Measurements from ENCODE around the gene TUBG1.

DNA sequence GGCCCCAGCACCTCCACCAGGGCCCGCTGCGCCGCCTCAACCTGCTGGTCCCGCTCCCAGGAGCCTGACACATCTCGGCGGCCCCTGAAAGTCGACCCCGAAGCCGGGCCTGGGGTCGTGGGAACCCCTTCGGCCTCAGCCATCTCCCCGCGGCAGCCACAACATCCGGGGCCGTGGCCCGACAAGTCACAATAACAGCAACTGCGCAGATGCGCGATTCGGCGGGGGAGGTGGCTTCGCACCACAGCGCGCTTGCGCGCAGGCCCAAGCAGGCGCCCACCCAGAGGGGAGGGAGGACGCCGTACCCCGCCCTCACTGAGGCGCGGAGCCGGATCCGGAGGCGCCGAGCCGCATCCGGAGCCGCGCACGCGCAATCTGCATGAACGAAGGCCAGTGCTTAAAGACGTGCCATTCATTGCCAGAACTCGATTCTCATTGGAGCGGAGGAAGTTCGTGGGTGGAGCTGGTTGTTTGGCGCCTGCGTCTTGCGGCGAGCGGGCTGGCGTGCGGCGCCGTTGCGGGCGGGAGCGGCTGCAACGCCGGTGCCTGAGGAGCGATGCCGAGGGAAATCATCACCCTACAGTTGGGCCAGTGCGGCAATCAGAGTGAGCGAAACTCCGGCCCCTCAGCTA, at the start of gene TUBG1, which contains the start of gene RETREG3:
- TF ChIP-seq, protein P1, sequence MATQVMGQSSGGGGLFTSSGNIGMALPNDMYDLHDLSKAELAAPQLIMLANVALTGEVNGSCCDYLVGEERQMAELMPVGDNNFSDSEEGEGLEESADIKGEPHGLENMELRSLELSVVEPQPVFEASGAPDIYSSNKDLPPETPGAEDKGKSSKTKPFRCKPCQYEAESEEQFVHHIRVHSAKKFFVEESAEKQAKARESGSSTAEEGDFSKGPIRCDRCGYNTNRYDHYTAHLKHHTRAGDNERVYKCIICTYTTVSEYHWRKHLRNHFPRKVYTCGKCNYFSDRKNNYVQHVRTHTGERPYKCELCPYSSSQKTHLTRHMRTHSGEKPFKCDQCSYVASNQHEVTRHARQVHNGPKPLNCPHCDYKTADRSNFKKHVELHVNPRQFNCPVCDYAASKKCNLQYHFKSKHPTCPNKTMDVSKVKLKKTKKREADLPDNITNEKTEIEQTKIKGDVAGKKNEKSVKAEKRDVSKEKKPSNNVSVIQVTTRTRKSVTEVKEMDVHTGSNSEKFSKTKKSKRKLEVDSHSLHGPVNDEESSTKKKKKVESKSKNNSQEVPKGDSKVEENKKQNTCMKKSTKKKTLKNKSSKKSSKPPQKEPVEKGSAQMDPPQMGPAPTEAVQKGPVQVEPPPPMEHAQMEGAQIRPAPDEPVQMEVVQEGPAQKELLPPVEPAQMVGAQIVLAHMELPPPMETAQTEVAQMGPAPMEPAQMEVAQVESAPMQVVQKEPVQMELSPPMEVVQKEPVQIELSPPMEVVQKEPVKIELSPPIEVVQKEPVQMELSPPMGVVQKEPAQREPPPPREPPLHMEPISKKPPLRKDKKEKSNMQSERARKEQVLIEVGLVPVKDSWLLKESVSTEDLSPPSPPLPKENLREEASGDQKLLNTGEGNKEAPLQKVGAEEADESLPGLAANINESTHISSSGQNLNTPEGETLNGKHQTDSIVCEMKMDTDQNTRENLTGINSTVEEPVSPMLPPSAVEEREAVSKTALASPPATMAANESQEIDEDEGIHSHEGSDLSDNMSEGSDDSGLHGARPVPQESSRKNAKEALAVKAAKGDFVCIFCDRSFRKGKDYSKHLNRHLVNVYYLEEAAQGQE (IDR thresholded peaks at IDR 0.05), result peak; percentile 67
- TF ChIP-seq, protein P2, sequence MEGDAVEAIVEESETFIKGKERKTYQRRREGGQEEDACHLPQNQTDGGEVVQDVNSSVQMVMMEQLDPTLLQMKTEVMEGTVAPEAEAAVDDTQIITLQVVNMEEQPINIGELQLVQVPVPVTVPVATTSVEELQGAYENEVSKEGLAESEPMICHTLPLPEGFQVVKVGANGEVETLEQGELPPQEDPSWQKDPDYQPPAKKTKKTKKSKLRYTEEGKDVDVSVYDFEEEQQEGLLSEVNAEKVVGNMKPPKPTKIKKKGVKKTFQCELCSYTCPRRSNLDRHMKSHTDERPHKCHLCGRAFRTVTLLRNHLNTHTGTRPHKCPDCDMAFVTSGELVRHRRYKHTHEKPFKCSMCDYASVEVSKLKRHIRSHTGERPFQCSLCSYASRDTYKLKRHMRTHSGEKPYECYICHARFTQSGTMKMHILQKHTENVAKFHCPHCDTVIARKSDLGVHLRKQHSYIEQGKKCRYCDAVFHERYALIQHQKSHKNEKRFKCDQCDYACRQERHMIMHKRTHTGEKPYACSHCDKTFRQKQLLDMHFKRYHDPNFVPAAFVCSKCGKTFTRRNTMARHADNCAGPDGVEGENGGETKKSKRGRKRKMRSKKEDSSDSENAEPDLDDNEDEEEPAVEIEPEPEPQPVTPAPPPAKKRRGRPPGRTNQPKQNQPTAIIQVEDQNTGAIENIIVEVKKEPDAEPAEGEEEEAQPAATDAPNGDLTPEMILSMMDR (IDR thresholded peaks at IDR 0.05; ENCODE audit: low read depth, low read length, missing input control), result peak; percentile 10
- TF ChIP-seq, protein P3, sequence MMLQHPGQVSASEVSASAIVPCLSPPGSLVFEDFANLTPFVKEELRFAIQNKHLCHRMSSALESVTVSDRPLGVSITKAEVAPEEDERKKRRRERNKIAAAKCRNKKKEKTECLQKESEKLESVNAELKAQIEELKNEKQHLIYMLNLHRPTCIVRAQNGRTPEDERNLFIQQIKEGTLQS (IDR thresholded peaks at IDR 0.05), result no peak
- peak; percentile 47 for TF ChIP-seq TAF1 (conservative IDR thresholded peaks at IDR 0.05)
- TF ChIP-seq, protein P4, sequence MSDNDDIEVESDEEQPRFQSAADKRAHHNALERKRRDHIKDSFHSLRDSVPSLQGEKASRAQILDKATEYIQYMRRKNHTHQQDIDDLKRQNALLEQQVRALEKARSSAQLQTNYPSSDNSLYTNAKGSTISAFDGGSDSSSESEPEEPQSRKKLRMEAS (IDR thresholded peaks at IDR 0.05), result no peak
- TF ChIP-seq, protein P5, sequence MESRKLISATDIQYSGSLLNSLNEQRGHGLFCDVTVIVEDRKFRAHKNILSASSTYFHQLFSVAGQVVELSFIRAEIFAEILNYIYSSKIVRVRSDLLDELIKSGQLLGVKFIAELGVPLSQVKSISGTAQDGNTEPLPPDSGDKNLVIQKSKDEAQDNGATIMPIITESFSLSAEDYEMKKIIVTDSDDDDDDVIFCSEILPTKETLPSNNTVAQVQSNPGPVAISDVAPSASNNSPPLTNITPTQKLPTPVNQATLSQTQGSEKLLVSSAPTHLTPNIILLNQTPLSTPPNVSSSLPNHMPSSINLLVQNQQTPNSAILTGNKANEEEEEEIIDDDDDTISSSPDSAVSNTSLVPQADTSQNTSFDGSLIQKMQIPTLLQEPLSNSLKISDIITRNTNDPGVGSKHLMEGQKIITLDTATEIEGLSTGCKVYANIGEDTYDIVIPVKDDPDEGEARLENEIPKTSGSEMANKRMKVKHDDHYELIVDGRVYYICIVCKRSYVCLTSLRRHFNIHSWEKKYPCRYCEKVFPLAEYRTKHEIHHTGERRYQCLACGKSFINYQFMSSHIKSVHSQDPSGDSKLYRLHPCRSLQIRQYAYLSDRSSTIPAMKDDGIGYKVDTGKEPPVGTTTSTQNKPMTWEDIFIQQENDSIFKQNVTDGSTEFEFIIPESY (IDR thresholded peaks at IDR 0.05), result no peak
- TF ChIP-seq JUND (IDR thresholded peaks at IDR 0.05), result no peak
- peak; percentile 63 for TF ChIP-seq YY1 (IDR thresholded peaks at IDR 0.05)
- TF ChIP-seq RAD21 (IDR thresholded peaks at IDR 0.05), result peak in 1 of 2 donors; percentile 44
- peak in 1 of 2 donors; percentile 83 for TF ChIP-seq GABPA (IDR thresholded peaks at IDR 0.05 in 1 of 2, conservative IDR thresholded peaks at IDR 0.05 in 1 of 2)
- peak; percentile 55 for TF ChIP-seq FOXA1 (IDR thresholded peaks at IDR 0.05)
- no peak for TF ChIP-seq EGR1 (IDR thresholded peaks at IDR 0.05; ENCODE audit: low read depth in 2 of 2)

Measured in liver (tissue), 3 donors.